Measurements from ENCODE around the gene HELZ2. TPM values are rescaled to one million over a fixed set of nuclear protein-coding genes. Genes with fewer than 3 reads are reported as not detected.
A peak's percentile ranks its signal among the peaks of the same experiment; 100 is the strongest.
"Not testable (repeated sequence)": the region's sequence is repeated elsewhere in the genome, so short reads cannot be mapped to it uniquely, and the experiment has no call there.

HELZ2 gene
- total RNA-seq, 3 donors from 2014 or later = 35.4 to 49.3 (median 36.2) TPM

DNA sequence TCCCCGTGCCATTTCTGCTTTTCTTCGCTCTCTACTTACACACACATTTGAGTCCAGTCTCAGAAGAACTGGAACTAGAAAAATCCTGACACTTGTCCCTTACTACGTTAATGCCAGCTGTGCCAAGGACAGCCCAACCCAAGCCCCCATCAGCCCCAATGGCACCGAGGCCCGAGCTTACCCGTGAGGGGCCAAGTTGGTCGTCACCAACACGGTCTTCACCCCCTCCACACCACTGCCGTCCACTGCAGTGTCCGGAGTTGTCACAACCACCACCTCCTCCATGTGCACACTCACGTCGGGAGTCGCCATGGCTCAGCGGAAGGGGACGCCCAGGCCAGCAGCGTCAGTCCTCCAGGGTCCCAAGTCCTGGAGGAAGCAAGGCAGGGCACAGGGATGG is 45.0 kb upstream of the HELZ2 start:
- H3K9me3 ChIP-seq = no peaks in the 10 kb centered on the region
- no peak overlapping the region for H3K4me3 ChIP-seq
- no peaks in the 10 kb centered on the region for H3K4me1 ChIP-seq (ENCODE audit: low read depth)
- intact Hi-C loops (cut with DNase I, micrococcal nuclease) = no loop called here
- peaks cover 3% of the 10 kb centered on the region for H3K36me3 ChIP-seq (ENCODE audit: low read depth)
- no peak for ATAC-seq
- DNase-seq = peak in 1 of 3 donors; percentile 29
- TF ChIP-seq CTCF (IDR thresholded peaks at IDR 0.05) = no peak

DNA sequence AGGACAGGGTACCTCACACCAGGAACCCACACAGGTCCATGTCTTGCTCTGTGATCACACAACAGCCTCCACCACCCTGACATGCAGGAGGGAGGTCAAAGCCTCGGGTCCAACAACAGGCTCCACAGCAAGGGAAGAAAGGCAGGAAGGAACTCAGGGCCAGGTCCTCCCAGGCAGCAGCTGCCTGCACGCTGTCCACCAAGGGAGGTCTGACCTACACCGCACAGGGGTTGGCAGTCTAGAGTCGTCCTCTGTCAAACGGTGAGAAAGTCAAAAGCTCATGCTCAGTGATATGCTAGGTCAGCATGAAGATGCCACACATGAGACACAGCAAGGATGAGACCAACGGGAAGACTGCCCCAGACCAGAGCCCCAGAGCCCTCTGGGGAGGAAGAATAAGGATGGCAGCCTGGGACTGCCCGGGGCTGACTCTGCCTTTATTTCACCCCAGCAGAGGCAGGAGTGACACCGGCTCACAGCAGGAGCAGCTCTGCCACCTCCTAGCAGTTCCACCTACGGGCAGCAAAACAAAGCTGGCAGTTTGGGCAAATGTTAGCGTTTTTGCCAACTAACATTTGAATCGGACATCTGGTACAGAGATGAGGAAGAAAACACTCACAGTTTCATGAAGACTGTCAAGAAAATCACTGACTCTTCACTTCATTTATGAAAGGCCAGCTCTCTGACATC is 44.4 kb upstream of the HELZ2 start:
- DNase-seq = peak in 1 of 3 donors; percentile 22
- peaks cover 3% of the 10 kb centered on the region for H3K36me3 ChIP-seq (ENCODE audit: low read depth)
- intact Hi-C loops (cut with DNase I, micrococcal nuclease) = no loop called here
- no peak overlapping the region for H3K4me3 ChIP-seq
- no peak for TF ChIP-seq CTCF (IDR thresholded peaks at IDR 0.05)
- H3K4me1 ChIP-seq (ENCODE audit: low read depth) = no peaks in the 10 kb centered on the region
- no peaks in the 10 kb centered on the region for H3K9me3 ChIP-seq
- ATAC-seq = no peak

- peak in 1 of 3 donors; percentile 37 for DNase-seq
- intact Hi-C loops (cut with DNase I, micrococcal nuclease) = no loop called here
- Histone ChIP-seq H3K9me3 (no peaks in the 10 kb centered on the region), H3K4me1 (ENCODE audit: low read depth) (no peaks in the 10 kb centered on the region), H3K36me3 (ENCODE audit: low read depth) (peaks cover 3% of the 10 kb centered on the region), H3K4me3 (no peak overlapping the region)
- ATAC-seq = no peak
- no peak for TF ChIP-seq CTCF (IDR thresholded peaks at IDR 0.05)
These were observed 43.8 kb upstream of the HELZ2 start for GRCh38 chr20:63617876-63618265.

GRCh38 chr20:63617092-63617875 is 43.2 kb upstream of the HELZ2 start:
- peak in 1 of 3 donors; percentile 55 for DNase-seq
- H3K36me3 ChIP-seq (ENCODE audit: low read depth) = peaks cover 3% of the 10 kb centered on the region
- intact Hi-C loops (cut with DNase I, micrococcal nuclease) = no loop called here

GRCh38 chr20:63613863-63614594 is 40.0 kb upstream of the HELZ2 start:
- H3K4me1 ChIP-seq (ENCODE audit: low read depth) = not testable (repeated sequence)

More at GRCh38 chr20:63617092-63617875, 43.2 kb upstream of the HELZ2 start:
- no peak for ATAC-seq
- no peaks in the 10 kb centered on the region for H3K9me3 ChIP-seq
- H3K4me1 ChIP-seq (ENCODE audit: low read depth) = no peaks in the 10 kb centered on the region
- TF ChIP-seq CTCF (IDR thresholded peaks at IDR 0.05) = no peak
- H3K4me3 ChIP-seq = no peak overlapping the region

More at GRCh38 chr20:63613863-63614594, 40.0 kb upstream of the HELZ2 start:
- H3K9me3 ChIP-seq; intact Hi-C loops (cut with DNase I, micrococcal nuclease); H3K4me3 ChIP-seq; H3K36me3 ChIP-seq (ENCODE audit: low read depth); ATAC-seq: not testable (repeated sequence)
- peak in 1 of 3 donors; percentile 25 for DNase-seq

Data from mucosa of descending colon (tissue), 3 donors.